K562 (cell line): Measurements from ENCODE around the gene DNAH5. TPM values are rescaled to one million over a fixed set of nuclear protein-coding genes. Genes with fewer than 3 reads are reported as not detected.

Experiments used
- ATAC-seq: fragments of 200-7000 bp; cut with Tn5 transposase; 3 replicates; pipeline ENCODE4 v1.9.1; 2020; ENCODE audit warnings: moderate library complexity
- BruUV-seq: library from RNA; stranded (reverse); fragments of 400-500 nt; replicated peaks from 2 replicates; lab custom pipeline; 2021; lab: Mats Ljungman, UMichigan
- CTCF ChIA-PET: fragments of 300-600 bp; formaldehyde crosslinking; extraction: SDS; loops from one replicate; lab custom pipeline; 2021; ENCODE audit warnings: low intra/inter-chr PET ratio; lab: Yijun Ruan, JAX
- POLR2A ChIA-PET: fragments of 300-600, 350-650 bp; sonication (Branson Sonifier 250); formaldehyde crosslinking; extraction: SDS; loops from one replicate; lab custom pipeline; 2021; ENCODE audit warnings: antibody characterized with exemption, inconsistent platforms; lab: Yijun Ruan, JAX
- DNase-seq, 4 experiments: peaks; one replicate each; pipeline versions ENCODE4 v3.0.0 to v3.0.0-alpha.2; 2011 to 2018; ENCODE audit warnings: low spot score in 3 of 4, mixed read lengths in 3 of 4; ENCODE audit errors: extremely low read depth in 1 of 4
- FAIRE-seq: peaks from 2 replicates; lab custom pipeline; 2011; peaks lifted over from hg19 to GRCh38; lab: Jason Lieb, UNC
- H2AFZ ChIP-seq: 2 replicates; pipeline ENCODE4 v1.6.0; 2011; ENCODE audit warnings: low read depth, low read length, control low read depth, inconsistent platforms
- H3K27ac ChIP-seq: fragments of 200-600 bp; 3 replicates; pipeline ENCODE4 v1.8.0; 2011; ENCODE audit warnings: low read depth, mild to moderate bottlenecking, control low read depth, inconsistent platforms, low read length, moderate library complexity, mixed read lengths; ENCODE audit errors: extremely low read depth
- H3K27me3 ChIP-seq, 2 experiments: fragments of 300-600 bp in 1 of 2; 2 replicates in 1 of 2; 3 replicates in 1 of 2; pipeline versions ENCODE4 v1.6.0 to v1.8.0; 2011; ENCODE audit warnings: inconsistent platforms in 2 of 2, low read length in 2 of 2, mild to moderate bottlenecking in 1 of 2, mixed read lengths in 1 of 2, moderate library complexity in 1 of 2; ENCODE audit not compliant: control insufficient read depth in 2 of 2, insufficient read depth in 2 of 2
- H3K36me3 ChIP-seq: fragments of 300-600 bp; 3 replicates; pipeline ENCODE4 v1.8.0; 2011; ENCODE audit warnings: mild to moderate bottlenecking, low read length, inconsistent platforms; ENCODE audit not compliant: control insufficient read depth, insufficient read depth
- H3K4me1 ChIP-seq, 2 experiments: fragments of 200-600 bp in 1 of 2; replicated peaks in 1 of 2; 2 replicates in 1 of 2; 3 replicates in 1 of 2; pipeline versions ENCODE4 v1.5.1 to v1.8.0; 2011; ENCODE audit warnings: inconsistent platforms in 2 of 2, low read length in 2 of 2, mild to moderate bottlenecking in 1 of 2, mixed read lengths in 1 of 2, moderate library complexity in 1 of 2; ENCODE audit not compliant: control insufficient read depth in 2 of 2, insufficient read depth in 2 of 2
- H3K4me2 ChIP-seq: 2 replicates; pipeline ENCODE4 v1.6.1; 2011; ENCODE audit warnings: low read length, control low read depth, inconsistent platforms, mixed read lengths; ENCODE audit not compliant: insufficient read depth
- H3K4me3 ChIP-seq: fragments of 200-600 bp; sonication (generic), shearing (Covaris generic); 2 replicates; pipeline ENCODE4 v1.5.1; 2016; ENCODE audit warnings: control low read depth, inconsistent platforms
- H3K79me2 ChIP-seq: fragments of 200-600 bp; 3 replicates; pipeline ENCODE4 v1.8.0; 2011; ENCODE audit warnings: low read length, inconsistent platforms; ENCODE audit not compliant: control insufficient read depth, insufficient read depth
- H3K9ac ChIP-seq, 2 experiments: 2 replicates each; pipeline versions ENCODE4 v1.6.0 to v1.6.1; 2011; ENCODE audit warnings: low read depth in 2 of 2, low read length in 2 of 2, control low read depth in 1 of 2, inconsistent platforms in 1 of 2, mild to moderate bottlenecking in 1 of 2, mixed read lengths in 1 of 2; ENCODE audit not compliant: insufficient read depth in 1 of 2
- H3K9me1 ChIP-seq: one replicate; pipeline ENCODE4 v1.6.0; 2011; ENCODE audit warnings: inconsistent platforms, mild to moderate bottlenecking, low read length, moderate library complexity; ENCODE audit not compliant: control insufficient read depth, insufficient read depth
- H3K9me3 ChIP-seq: replicated peaks from 2 replicates; pipeline ENCODE4 v1.5.1; 2011; ENCODE audit warnings: low read depth, low read length, inconsistent platforms; ENCODE audit not compliant: control insufficient read depth, insufficient read depth
- H4K20me1 ChIP-seq: replicated peaks from 2 replicates; pipeline ENCODE4 v1.6.1; 2011; ENCODE audit warnings: low read length, inconsistent platforms, mixed read lengths; ENCODE audit not compliant: control insufficient read depth, insufficient read depth
- CXXC5 ChIP-seq: fragments of 250-450 bp; sonication (Bioruptor Pico); IDR thresholded peaks from 2 replicates; pipeline ENCODE4 v1.8.0; 2022; ENCODE audit warnings: inconsistent platforms, mild to moderate bottlenecking, moderate library complexity
- EP300 ChIP-seq: IDR thresholded peaks from 2 replicates; pipeline ENCODE4 v1.6.1; 2012; ENCODE audit warnings: low read length, improper control_type of control experiment
- FOXP1 ChIP-seq: sonication (generic); formaldehyde crosslinking; IDR thresholded peaks from 2 replicates; pipeline ENCODE4 v1.8.0; 2022; ENCODE audit warnings: mild to moderate bottlenecking, missing genetic modification reagents
- HCFC1 ChIP-seq: IDR thresholded peaks from 2 replicates; pipeline ENCODE4 v1.6.1; 2012; ENCODE audit warnings: low read depth, low read length, improper control_type of control experiment
- HEY1 ChIP-seq: fragments of 250-450 bp; sonication (Bioruptor Pico); IDR thresholded peaks from 2 replicates; pipeline ENCODE4 v1.5.0; 2020; ENCODE audit warnings: mild to moderate bottlenecking, moderate library complexity, borderline replicate concordance
- HMGXB4 ChIP-seq: sonication (generic); formaldehyde crosslinking; IDR thresholded peaks from 2 replicates; pipeline ENCODE4 v1.8.1; 2023; ENCODE audit warnings: mild to moderate bottlenecking, missing genetic modification reagents
- IRF2 ChIP-seq: sonication (generic); formaldehyde crosslinking; IDR thresholded peaks from 2 replicates; pipeline ENCODE4 v1.8.1; 2022; ENCODE audit warnings: mild to moderate bottlenecking, missing genetic modification reagents
- KLF13 ChIP-seq: fragments of 450-650 bp; IDR thresholded peaks from 2 replicates; pipeline ENCODE4 v1.6.1; 2016; ENCODE audit warnings: missing genetic modification characterization, low read depth, mild to moderate bottlenecking, missing compliant biosample characterization, moderate library complexity, borderline replicate concordance
- MXI1 ChIP-seq: IDR thresholded peaks from 2 replicates; pipeline ENCODE4 v1.6.1; 2011; ENCODE audit warnings: low read depth, mild to moderate bottlenecking, improper control_type of control experiment, low read length
- NFXL1 ChIP-seq: fragments of 450-650 bp; formaldehyde crosslinking; IDR thresholded peaks from 2 replicates; pipeline ENCODE4 v1.4.0; 2021; ENCODE audit warnings: mild to moderate bottlenecking
- TCF3 ChIP-seq: sonication (generic); formaldehyde crosslinking; IDR thresholded peaks from 2 replicates; pipeline ENCODE4 v1.4.0; 2020; ENCODE audit warnings: mild to moderate bottlenecking, missing genetic modification reagents
- ZNF354B ChIP-seq: fragments of 250-450 bp; sonication (Bioruptor Pico); IDR thresholded peaks from 2 replicates; pipeline ENCODE4 v1.4.0; 2020
- WGBS: fragments of 100-300 bp; shearing (Covaris generic); methylation state at CpG from one replicate; pipeline ENCODE4 v1.1.6; 2016; ENCODE audit warnings: low coverage, mixed read lengths; ENCODE audit not compliant: insufficient coverage; ENCODE audit errors: missing lambda C conversion rate; 5-methylcytosine and 5-hydroxymethylcytosine counted together
- in situ Hi-C: fragments of 300-500 bp; cut with MboI; formaldehyde crosslinking; loops from 4 replicates; pipeline ENCODE4 v1.15.0; 2018; ENCODE audit warnings: inconsistent platforms, mixed read lengths
- intact Hi-C: fragments of 100-400 bp; cut with micrococcal nuclease; formaldehyde crosslinking; loops from 2 replicates; pipeline ENCODE4 v1.14.2; 2022
- polyA plus RNA-seq, 8 experiments: library from polyadenylated mRNA; depleted of rRNA in 4 of 8; stranded (reverse) in 5 of 8; unstranded in 3 of 8; fragments of >200 nt; fragmentation: Nextera tagmentation in 2 of 8; fragmentation: Illumina TruSeq in 1 of 8; extraction: Ambion mirVana in 2 of 8; extraction: Trizol in 1 of 8; gene quantifications; 2 replicates each; pipeline versions ENCODE4 v1.2.1 to v1.2.3, GENCODE V29; 2011 to 2014; ENCODE audit warnings: inconsistent platforms in 1 of 8, missing spikeins in 1 of 8
- total RNA-seq, 7 experiments: library from RNA; depleted of rRNA in 6 of 7; stranded (reverse); fragments of >200 nt in 6 of 7; fragmentation: Illumina TruSeq in 2 of 7; extraction: Trizol in 2 of 7; gene quantifications; 2 replicates each; pipeline versions ENCODE4 v1.2.1 to v1.2.3, GENCODE V29; 2011 to 2021; ENCODE audit warnings: low replicate concordance in 1 of 7
- TF ChIP-seq, protein P1 (sequence below): sonication (generic); formaldehyde crosslinking; IDR thresholded peaks from 2 replicates; pipeline ENCODE4 v1.8.1; 2022; ENCODE audit warnings: missing genetic modification reagents
- TF ChIP-seq, protein P2 (sequence below): fragments of 450-650 bp; IDR thresholded peaks from 2 replicates; pipeline ENCODE4 v1.7.0; 2016; ENCODE audit warnings: borderline replicate concordance
- TF ChIP-seq, protein P3 (sequence below): fragments of 450-650 bp; conservative IDR thresholded peaks from 2 replicates; pipeline ENCODE4 v1.6.1; 2016; ENCODE audit warnings: missing genetic modification characterization, low read depth, mild to moderate bottlenecking, missing compliant biosample characterization, moderate library complexity

The DNAH5 gene
- total and polyA plus RNA-seq, 9 of the 15 experiments (the other 6 are each of a cell fraction or from before 2014, with no cell fraction given): 0.03 TPM; not detected in 8

DNA sequence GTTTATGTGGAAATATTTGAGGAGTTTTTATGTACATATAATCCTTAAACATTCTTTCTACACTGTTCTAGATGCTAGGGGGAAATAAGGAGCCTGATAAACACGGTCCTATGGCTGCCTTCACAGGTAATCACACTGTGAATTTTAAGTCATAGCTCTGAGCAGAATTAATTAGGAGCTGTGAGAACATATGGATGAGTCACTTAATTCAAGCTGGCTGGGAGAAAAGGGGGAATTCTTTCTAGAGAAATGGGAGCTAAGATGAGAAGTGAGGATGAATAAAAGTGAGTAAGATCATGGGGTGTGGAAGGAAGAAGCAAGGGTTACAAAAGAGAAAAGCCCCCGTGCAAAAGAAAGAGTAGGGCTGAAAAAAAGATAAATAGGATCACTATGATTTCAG lies 290.8 kb downstream of the DNAH5 start:
- no peak for DNase-seq
- ChIA-PET POLR2A (no interaction called here), CTCF (no interaction called here)
- no peaks in the 10 kb centered on the region for H3K9me1 ChIP-seq
- no peak overlapping the region for H3K9ac ChIP-seq
- no peak overlapping the region for H3K4me2 ChIP-seq
- no peak overlapping the region for H3K4me3 ChIP-seq
- WGBS: 0% methylated on average over 2 of the region's 2 CpGs
- no TSS peak for BruUV-seq
- H3K27me3 ChIP-seq: no peaks in the 10 kb centered on the region
- H3K9me3 ChIP-seq: no peaks in the 10 kb centered on the region; the same call in 1 of the 2 replicates
- ATAC-seq: no peak
- no peaks in the 10 kb centered on the region for H3K36me3 ChIP-seq
- no peaks in the 10 kb centered on the region for H3K79me2 ChIP-seq
- no peak overlapping the region for H2AFZ ChIP-seq
- in situ Hi-C loops (no loop called here), intact Hi-C loops (no loop called here)
- no peaks in the 10 kb centered on the region for H3K4me1 ChIP-seq
- H3K27ac ChIP-seq: no peak overlapping the region
- TF ChIP-seq IRF2 (CRISPR knock-in tag) (no peak), TCF3 (no peak), ZNF354B (CRISPR knock-in tag) (no peak), HEY1 (CRISPR knock-in tag) (no peak), MXI1 (no peak), HCFC1 (no peak), KLF13 (tag) (no peak), EP300 (no peak), HMGXB4 (CRISPR knock-in tag) (no peak), NFXL1 (CRISPR knock-in tag) (no peak), CXXC5 (CRISPR knock-in tag) (no peak), FOXP1 (CRISPR knock-in tag) (no peak)
- TF ChIP-seq, protein P1, sequence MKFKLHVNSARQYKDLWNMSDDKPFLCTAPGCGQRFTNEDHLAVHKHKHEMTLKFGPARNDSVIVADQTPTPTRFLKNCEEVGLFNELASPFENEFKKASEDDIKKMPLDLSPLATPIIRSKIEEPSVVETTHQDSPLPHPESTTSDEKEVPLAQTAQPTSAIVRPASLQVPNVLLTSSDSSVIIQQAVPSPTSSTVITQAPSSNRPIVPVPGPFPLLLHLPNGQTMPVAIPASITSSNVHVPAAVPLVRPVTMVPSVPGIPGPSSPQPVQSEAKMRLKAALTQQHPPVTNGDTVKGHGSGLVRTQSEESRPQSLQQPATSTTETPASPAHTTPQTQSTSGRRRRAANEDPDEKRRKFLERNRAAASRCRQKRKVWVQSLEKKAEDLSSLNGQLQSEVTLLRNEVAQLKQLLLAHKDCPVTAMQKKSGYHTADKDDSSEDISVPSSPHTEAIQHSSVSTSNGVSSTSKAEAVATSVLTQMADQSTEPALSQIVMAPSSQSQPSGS (CRISPR knock-in tag): no peak
- TF ChIP-seq, protein P2, sequence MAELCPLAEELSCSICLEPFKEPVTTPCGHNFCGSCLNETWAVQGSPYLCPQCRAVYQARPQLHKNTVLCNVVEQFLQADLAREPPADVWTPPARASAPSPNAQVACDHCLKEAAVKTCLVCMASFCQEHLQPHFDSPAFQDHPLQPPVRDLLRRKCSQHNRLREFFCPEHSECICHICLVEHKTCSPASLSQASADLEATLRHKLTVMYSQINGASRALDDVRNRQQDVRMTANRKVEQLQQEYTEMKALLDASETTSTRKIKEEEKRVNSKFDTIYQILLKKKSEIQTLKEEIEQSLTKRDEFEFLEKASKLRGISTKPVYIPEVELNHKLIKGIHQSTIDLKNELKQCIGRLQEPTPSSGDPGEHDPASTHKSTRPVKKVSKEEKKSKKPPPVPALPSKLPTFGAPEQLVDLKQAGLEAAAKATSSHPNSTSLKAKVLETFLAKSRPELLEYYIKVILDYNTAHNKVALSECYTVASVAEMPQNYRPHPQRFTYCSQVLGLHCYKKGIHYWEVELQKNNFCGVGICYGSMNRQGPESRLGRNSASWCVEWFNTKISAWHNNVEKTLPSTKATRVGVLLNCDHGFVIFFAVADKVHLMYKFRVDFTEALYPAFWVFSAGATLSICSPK: no peak
- TF ChIP-seq, protein P3, sequence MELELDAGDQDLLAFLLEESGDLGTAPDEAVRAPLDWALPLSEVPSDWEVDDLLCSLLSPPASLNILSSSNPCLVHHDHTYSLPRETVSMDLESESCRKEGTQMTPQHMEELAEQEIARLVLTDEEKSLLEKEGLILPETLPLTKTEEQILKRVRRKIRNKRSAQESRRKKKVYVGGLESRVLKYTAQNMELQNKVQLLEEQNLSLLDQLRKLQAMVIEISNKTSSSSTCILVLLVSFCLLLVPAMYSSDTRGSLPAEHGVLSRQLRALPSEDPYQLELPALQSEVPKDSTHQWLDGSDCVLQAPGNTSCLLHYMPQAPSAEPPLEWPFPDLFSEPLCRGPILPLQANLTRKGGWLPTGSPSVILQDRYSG: no peak
- FAIRE-seq: no peak
- H4K20me1 ChIP-seq: no peaks in the 10 kb centered on the region
